Measurements from ENCODE around the gene ZNF750.

- TF ChIP-seq, protein P1, sequence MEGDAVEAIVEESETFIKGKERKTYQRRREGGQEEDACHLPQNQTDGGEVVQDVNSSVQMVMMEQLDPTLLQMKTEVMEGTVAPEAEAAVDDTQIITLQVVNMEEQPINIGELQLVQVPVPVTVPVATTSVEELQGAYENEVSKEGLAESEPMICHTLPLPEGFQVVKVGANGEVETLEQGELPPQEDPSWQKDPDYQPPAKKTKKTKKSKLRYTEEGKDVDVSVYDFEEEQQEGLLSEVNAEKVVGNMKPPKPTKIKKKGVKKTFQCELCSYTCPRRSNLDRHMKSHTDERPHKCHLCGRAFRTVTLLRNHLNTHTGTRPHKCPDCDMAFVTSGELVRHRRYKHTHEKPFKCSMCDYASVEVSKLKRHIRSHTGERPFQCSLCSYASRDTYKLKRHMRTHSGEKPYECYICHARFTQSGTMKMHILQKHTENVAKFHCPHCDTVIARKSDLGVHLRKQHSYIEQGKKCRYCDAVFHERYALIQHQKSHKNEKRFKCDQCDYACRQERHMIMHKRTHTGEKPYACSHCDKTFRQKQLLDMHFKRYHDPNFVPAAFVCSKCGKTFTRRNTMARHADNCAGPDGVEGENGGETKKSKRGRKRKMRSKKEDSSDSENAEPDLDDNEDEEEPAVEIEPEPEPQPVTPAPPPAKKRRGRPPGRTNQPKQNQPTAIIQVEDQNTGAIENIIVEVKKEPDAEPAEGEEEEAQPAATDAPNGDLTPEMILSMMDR (IDR thresholded peaks at IDR 0.05; ENCODE audit: extremely low read depth in 1 of 2, insufficient read depth in 1 of 2, low read depth in 1 of 2, low read length in 2 of 2), result no peak
- TF ChIP-seq POLR2AphosphoS5 (IDR thresholded peaks at IDR 0.05; ENCODE audit: insufficient read depth, low read depth, low read length) (no peak), GATA2 (IDR thresholded peaks at IDR 0.05; ENCODE audit: insufficient read depth, insufficient read length, low read depth, low read length) (no peak), MAX (IDR thresholded peaks at IDR 0.05; ENCODE audit: insufficient read depth, insufficient read length) (no peak)
Measured at GRCh38 chr17:82830249-82830661, 9.6 kb downstream of the ZNF750 start.
